ENCODE data around the gene SLC25A39.

DNA sequence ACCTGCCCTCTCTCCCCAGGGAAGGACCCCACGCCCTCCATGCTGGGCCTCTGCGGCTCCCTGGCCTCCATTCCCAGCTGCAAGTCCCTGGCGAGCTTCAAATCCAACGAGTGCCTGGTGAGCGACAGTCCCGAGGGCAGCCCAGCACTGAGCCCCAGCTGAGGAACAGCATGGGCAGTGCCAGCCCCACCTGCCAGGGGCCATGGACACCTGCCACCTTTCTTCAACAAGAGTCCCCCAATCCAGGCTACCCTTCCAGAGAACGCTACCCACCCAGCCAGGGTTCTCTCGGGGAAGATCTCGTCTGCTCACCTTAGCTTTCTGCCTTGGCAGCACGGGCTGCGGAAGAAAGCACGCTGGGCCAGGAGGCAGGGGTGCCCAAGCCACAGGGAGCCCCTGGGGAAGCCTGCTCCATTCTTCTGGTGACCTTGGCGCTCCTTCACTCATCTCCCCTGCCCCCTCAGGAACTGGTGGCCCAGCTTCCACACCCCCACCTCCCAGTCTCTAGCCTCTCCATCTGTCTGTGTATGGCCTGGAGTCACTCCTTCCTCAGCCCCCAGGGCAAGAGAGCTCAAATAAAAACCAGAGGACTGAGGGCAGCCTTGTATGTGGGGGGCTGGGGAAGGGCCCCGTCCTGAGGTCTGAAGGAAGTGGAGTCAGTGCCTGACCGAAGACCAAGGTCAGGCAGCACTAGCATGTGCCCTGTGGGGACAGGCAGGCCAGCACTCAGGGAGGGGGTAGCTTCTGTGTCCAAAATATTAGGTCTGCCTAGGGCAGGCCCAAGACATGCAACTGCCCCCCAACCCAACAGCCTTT is 6.3 kb downstream of the SLC25A39 start:
- TF ChIP-seq, protein P1, sequence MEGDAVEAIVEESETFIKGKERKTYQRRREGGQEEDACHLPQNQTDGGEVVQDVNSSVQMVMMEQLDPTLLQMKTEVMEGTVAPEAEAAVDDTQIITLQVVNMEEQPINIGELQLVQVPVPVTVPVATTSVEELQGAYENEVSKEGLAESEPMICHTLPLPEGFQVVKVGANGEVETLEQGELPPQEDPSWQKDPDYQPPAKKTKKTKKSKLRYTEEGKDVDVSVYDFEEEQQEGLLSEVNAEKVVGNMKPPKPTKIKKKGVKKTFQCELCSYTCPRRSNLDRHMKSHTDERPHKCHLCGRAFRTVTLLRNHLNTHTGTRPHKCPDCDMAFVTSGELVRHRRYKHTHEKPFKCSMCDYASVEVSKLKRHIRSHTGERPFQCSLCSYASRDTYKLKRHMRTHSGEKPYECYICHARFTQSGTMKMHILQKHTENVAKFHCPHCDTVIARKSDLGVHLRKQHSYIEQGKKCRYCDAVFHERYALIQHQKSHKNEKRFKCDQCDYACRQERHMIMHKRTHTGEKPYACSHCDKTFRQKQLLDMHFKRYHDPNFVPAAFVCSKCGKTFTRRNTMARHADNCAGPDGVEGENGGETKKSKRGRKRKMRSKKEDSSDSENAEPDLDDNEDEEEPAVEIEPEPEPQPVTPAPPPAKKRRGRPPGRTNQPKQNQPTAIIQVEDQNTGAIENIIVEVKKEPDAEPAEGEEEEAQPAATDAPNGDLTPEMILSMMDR (IDR thresholded peaks at IDR 0.05; ENCODE audit: insufficient read depth, low read depth, low read length) = no peak
- no peak for TF ChIP-seq EZH2 (IDR thresholded peaks at IDR 0.05; ENCODE audit: insufficient read depth, low read length)
